H1 (cell line): ENCODE data around the gene KCNJ5. TPM values are rescaled to one million over a fixed set of nuclear protein-coding genes. Genes with fewer than 3 reads are reported as not detected.
A peak's percentile ranks its signal among the peaks of the same experiment; 100 is the strongest.

Experiments used
- CTCF ChIA-PET: fragments of 300-600 bp; sonication (Branson Sonifier 250); formaldehyde crosslinking; loops from one replicate; lab custom pipeline; 2021; ENCODE audit not compliant: partially characterized antibody; lab: Charles Lee
- POLR2A ChIA-PET: fragments of 300-600 bp; sonication (Branson Sonifier 250); formaldehyde crosslinking; loops from one replicate; lab custom pipeline; 2021; ENCODE audit warnings: inconsistent platforms; ENCODE audit not compliant: partially characterized antibody; lab: Charles Lee
- DNase-seq, 2 experiments: peaks; one replicate each; pipeline versions ENCODE4 v3.0.0 to v3.0.0-alpha.2; 2010 to 2022; ENCODE audit warnings: low spot score in 2 of 2, low read depth in 1 of 2, mixed read lengths in 1 of 2
- FAIRE-seq: peaks from 2 replicates; lab custom pipeline; 2011; peaks lifted over from hg19 to GRCh38; lab: Jason Lieb, UNC
- H2AFZ ChIP-seq: 2 replicates; pipeline ENCODE4 v1.8.1; 2012; ENCODE audit warnings: low read length, inconsistent platforms
- H2AK5ac ChIP-seq: 2 replicates; pipeline ENCODE4 v1.6.1; 2013; ENCODE audit warnings: low read depth, low read length
- H2BK120ac ChIP-seq: replicated peaks from 2 replicates; pipeline ENCODE3; 2013; ENCODE audit warnings: low read depth, low read length, inconsistent platforms
- H2BK12ac ChIP-seq: 2 replicates; pipeline ENCODE4 v1.6.1; 2013; ENCODE audit warnings: low read depth, low read length
- H2BK15ac ChIP-seq: 2 replicates; pipeline ENCODE4 v1.6.1; 2013; ENCODE audit warnings: low read length
- H2BK20ac ChIP-seq: 2 replicates; pipeline ENCODE4 v1.6.1; 2013; ENCODE audit warnings: low read length
- H2BK5ac ChIP-seq: 2 replicates; pipeline ENCODE4 v1.6.1; 2013; ENCODE audit warnings: low read depth, low read length
- H3K14ac ChIP-seq: 2 replicates; pipeline ENCODE4 v1.6.1; 2013; ENCODE audit warnings: inconsistent platforms; ENCODE audit not compliant: insufficient read length
- H3K18ac ChIP-seq: 2 replicates; pipeline ENCODE4 v1.6.1; 2013; ENCODE audit warnings: low read length; ENCODE audit errors: extremely low read depth
- H3K23ac ChIP-seq: 2 replicates; pipeline ENCODE4 v1.6.1; 2013; ENCODE audit warnings: inconsistent platforms; ENCODE audit not compliant: insufficient read length
- H3K23me2 ChIP-seq: 2 replicates; pipeline ENCODE4 v1.6.1; 2013; ENCODE audit warnings: low read depth, low read length
- H3K27ac ChIP-seq: 2 replicates; pipeline ENCODE4 v1.6.1; 2011; ENCODE audit warnings: low read depth, low read length, inconsistent platforms
- H3K27me3 ChIP-seq, 4 experiments: replicated peaks in 1 of 4; 1 replicate in 1 of 4; 2 replicates in 3 of 4; pipeline versions ENCODE4 v1.6.1 to v1.8.1; 2011 to 2013; ENCODE audit warnings: low read length in 3 of 4, mild to moderate bottlenecking in 3 of 4, inconsistent platforms in 2 of 4, mixed read lengths in 2 of 4, moderate library complexity in 1 of 4; ENCODE audit not compliant: control insufficient read depth in 3 of 4, insufficient read depth in 3 of 4; ENCODE audit errors: extremely low read depth in 1 of 4
- H3K36me3 ChIP-seq, 4 experiments: 2 replicates each; pipeline versions ENCODE4 v1.6.1 to v1.8.1; 2011 to 2013; ENCODE audit warnings: mild to moderate bottlenecking in 4 of 4, low read length in 3 of 4, moderate library complexity in 2 of 4, control low read depth in 1 of 4, inconsistent platforms in 1 of 4; ENCODE audit not compliant: insufficient read depth in 4 of 4, control insufficient read depth in 2 of 4
- H3K4ac ChIP-seq: replicated peaks from 2 replicates; pipeline ENCODE3; 2013; ENCODE audit warnings: low read length, low read depth, mixed read lengths, inconsistent platforms; ENCODE audit not compliant: insufficient read length
- H3K4me1 ChIP-seq, 4 experiments: replicated peaks in 1 of 4; 1 replicate in 1 of 4; 2 replicates in 3 of 4; pipeline versions ENCODE4 v1.6.1 to v1.8.1; 2011 to 2013; ENCODE audit warnings: low read length in 3 of 4, inconsistent platforms in 2 of 4, mixed read lengths in 1 of 4; ENCODE audit not compliant: insufficient read depth in 4 of 4, control insufficient read depth in 3 of 4
- H3K4me2 ChIP-seq, 2 experiments: 2 replicates each; pipeline versions ENCODE4 v1.6.1 to v1.8.1; 2011 to 2013; ENCODE audit warnings: low read depth in 2 of 2, low read length in 2 of 2, control low read depth in 1 of 2, inconsistent platforms in 1 of 2, mild to moderate bottlenecking in 1 of 2; ENCODE audit not compliant: insufficient read depth in 1 of 2
- H3K4me3 ChIP-seq, 4 experiments: fragments of 200-600, 300-600 bp in 1 of 4; sonication (generic), shearing (Covaris generic), sonication (Bioruptor Twin) in 1 of 4; 2 replicates each; pipeline versions ENCODE4 v1.5.1 to v1.8.1; 2011 to 2016; ENCODE audit warnings: low read length in 4 of 4, low read depth in 3 of 4, control low read depth in 2 of 4, inconsistent platforms in 2 of 4, mild to moderate bottlenecking in 2 of 4, mixed read lengths in 1 of 4, moderate library complexity in 1 of 4; ENCODE audit not compliant: insufficient read depth in 2 of 4; ENCODE audit errors: extremely low read depth in 1 of 4
- H3K56ac ChIP-seq: replicated peaks from 2 replicates; pipeline ENCODE3; 2013; ENCODE audit warnings: low read depth, mild to moderate bottlenecking, mixed read lengths, low read length, inconsistent platforms; ENCODE audit not compliant: insufficient read length
- H3K79me1 ChIP-seq: 2 replicates; pipeline ENCODE4 v1.6.1; 2013; ENCODE audit warnings: low read depth, low read length, control low read depth
- H3K79me2 ChIP-seq, 2 experiments: 2 replicates each; pipeline versions ENCODE4 v1.6.1 to v1.8.1; 2012 to 2013; ENCODE audit warnings: low read length in 2 of 2, mild to moderate bottlenecking in 2 of 2, inconsistent platforms in 1 of 2; ENCODE audit not compliant: insufficient read depth in 2 of 2, control insufficient read depth in 1 of 2
- H3K9ac ChIP-seq, 4 experiments: replicated peaks in 1 of 4; 1 replicate in 1 of 4; 2 replicates in 3 of 4; pipeline versions ENCODE4 v1.6.1 to v1.8.1; 2011 to 2013; ENCODE audit warnings: low read depth in 3 of 4, low read length in 3 of 4, control low read depth in 2 of 4, mild to moderate bottlenecking in 2 of 4, moderate library complexity in 2 of 4, inconsistent platforms in 1 of 4; ENCODE audit errors: extremely low read depth in 1 of 4
- H3K9me3 ChIP-seq, 2 experiments: 2 replicates each; pipeline versions ENCODE4 v1.6.1 to v1.8.1; 2012 to 2013; ENCODE audit warnings: mild to moderate bottlenecking in 2 of 2, moderate library complexity in 2 of 2, control low read depth in 1 of 2, inconsistent platforms in 1 of 2, low read depth in 1 of 2, low read length in 1 of 2, mixed read lengths in 1 of 2; ENCODE audit not compliant: insufficient read depth in 2 of 2
- H4K20me1 ChIP-seq, 2 experiments: replicated peaks in 1 of 2; 2 replicates each; pipeline versions ENCODE3 to v1.8.1; 2011 to 2013; ENCODE audit warnings: inconsistent platforms in 2 of 2, low read length in 2 of 2, mild to moderate bottlenecking in 1 of 2; ENCODE audit not compliant: insufficient read depth in 2 of 2, control insufficient read depth in 1 of 2
- H4K5ac ChIP-seq: 2 replicates; pipeline ENCODE4 v1.6.1; 2013; ENCODE audit warnings: low read length, low read depth, mixed read lengths, inconsistent platforms; ENCODE audit not compliant: insufficient read length
- H4K8ac ChIP-seq: 2 replicates; pipeline ENCODE4 v1.8.0; 2013; ENCODE audit warnings: mild to moderate bottlenecking, moderate library complexity, low read length, inconsistent platforms; ENCODE audit not compliant: insufficient read depth; ENCODE audit errors: extremely low read depth
- H4K91ac ChIP-seq: replicated peaks from 2 replicates; pipeline ENCODE3; 2013; ENCODE audit warnings: low read length, mixed read lengths, inconsistent platforms; ENCODE audit not compliant: insufficient read length
- BACH1 ChIP-seq: IDR thresholded peaks from 2 replicates; pipeline ENCODE4 v1.6.1; 2012; ENCODE audit warnings: low read length, improper control_type of control experiment
- CBX8 ChIP-seq: fragments of 300-800, 300-1000 bp; sonication (generic); IDR thresholded peaks from 2 replicates; pipeline ENCODE4 v1.7.1; 2016; ENCODE audit warnings: low read depth, low read length, borderline replicate concordance
- GABPA ChIP-seq: IDR thresholded peaks from 2 replicates; pipeline ENCODE4 v1.6.1; 2011; ENCODE audit warnings: mild to moderate bottlenecking, low read length, moderate library complexity, borderline replicate concordance; ENCODE audit not compliant: insufficient read depth
- KDM1A ChIP-seq: fragments of 200-600, 300-600 bp; sonication (generic); IDR thresholded peaks from 2 replicates; pipeline ENCODE4 v1.7.1; 2016; ENCODE audit warnings: mild to moderate bottlenecking, low read length, borderline replicate concordance
- POLR2AphosphoS5 ChIP-seq: IDR thresholded peaks from 2 replicates; pipeline ENCODE4 v1.6.1; 2011; ENCODE audit warnings: low read depth, low read length
- SIX5 ChIP-seq: IDR thresholded peaks from 2 replicates; pipeline ENCODE4 v1.6.1; 2011; ENCODE audit warnings: mild to moderate bottlenecking, low read depth, low read length
- TBP ChIP-seq: IDR thresholded peaks from 2 replicates; pipeline ENCODE4 v1.6.1; 2011; ENCODE audit warnings: low read depth, low read length, improper control_type of control experiment
- TCF12 ChIP-seq: IDR thresholded peaks from 2 replicates; pipeline ENCODE4 v1.6.1; 2011; ENCODE audit warnings: low read depth, mild to moderate bottlenecking, low read length
- ZNF274 ChIP-seq: IDR thresholded peaks from 2 replicates; pipeline ENCODE4 v1.7.0; 2012; ENCODE audit warnings: low read length, borderline replicate concordance; ENCODE audit errors: extremely low read depth
- WGBS, 2 experiments: shearing (Covaris generic) in 1 of 2; methylation state at CpG; one replicate each; pipeline versions ENCODE4 v1.1.6 to v1.1.7; 2013 to 2015; ENCODE audit warnings: low lambda C conversion rate in 2 of 2, mixed read lengths in 2 of 2, inconsistent platforms in 1 of 2, low coverage in 1 of 2, missing lambda C conversion rate in 1 of 2; ENCODE audit not compliant: insufficient replicate concordance in 2 of 2, insufficient coverage in 1 of 2, insufficient read length in 1 of 2; ENCODE audit errors: extremely low coverage in 1 of 2, missing lambda C conversion rate in 1 of 2; 5-methylcytosine and 5-hydroxymethylcytosine counted together
- polyA plus RNA-seq, 7 experiments: library from polyadenylated mRNA; depleted of rRNA in 3 of 7; stranded (reverse) in 5 of 7; unstranded in 2 of 7; fragments of >200 nt in 5 of 7; fragments of 200-250 nt in 2 of 7; gene quantifications; 1 replicate in 5 of 7; 2 replicates in 1 of 7; 4 replicates in 1 of 7; pipeline versions ENCODE4 v1.2.1 to v1.2.3, GENCODE V29; 2011 to 2013; ENCODE audit warnings: missing spikeins in 2 of 7, mixed read lengths in 2 of 7
- total RNA-seq: library from RNA; stranded (reverse); fragmentation: NEBNext Ultra II Directional; extraction: Animal tissue kit (Norgen Biotek cat#: 25700); gene quantifications from 2 replicates; pipeline ENCODE4 v1.2.1, GENCODE V29; 2021
- TF ChIP-seq, protein P1 (sequence below): IDR thresholded peaks from 2 replicates; pipeline ENCODE4 v1.6.1; 2011; ENCODE audit warnings: low read length, improper control_type of control experiment
- TF ChIP-seq, protein P2 (sequence below): IDR thresholded peaks from 2 replicates; pipeline ENCODE4 v1.6.1; 2012; ENCODE audit warnings: low read length, inconsistent platforms

KCNJ5 gene
- total and polyA plus RNA-seq, 2 of the 8 experiments (the other 6 are each of a cell fraction or from before 2014, with no cell fraction given) = 0.05 TPM; not detected in 1

DNA sequence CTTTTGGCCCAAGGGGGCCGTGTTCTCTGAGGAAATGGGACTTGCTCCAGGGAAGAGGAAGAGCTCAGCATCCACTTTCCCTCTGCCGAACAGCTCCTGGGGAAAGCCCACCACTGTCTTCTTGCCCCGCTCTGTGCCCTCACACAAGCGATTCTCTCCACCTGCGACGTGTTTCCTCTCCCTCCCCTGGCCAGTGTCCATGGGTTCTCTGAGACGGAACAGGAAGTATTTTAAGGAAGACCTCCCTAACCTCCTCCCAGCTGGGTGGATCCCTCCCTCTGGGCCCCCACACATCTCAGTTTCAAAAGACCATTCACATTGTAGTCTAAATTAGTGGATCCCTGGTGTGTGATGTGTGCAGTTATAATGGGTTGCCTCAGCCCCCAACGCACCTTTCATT is 50.0 kb downstream of the KCNJ5 start:
- Histone ChIP-seq H3K9me3 (no peaks in the 10 kb centered on the region), H2BK12ac (0 out of 2 replicates have a peak overlapping the region, but pooled peaks have one; percentile 17), H3K79me2 (no peaks in the 10 kb centered on the region), H3K27ac (no peak overlapping the region), H3K23me2 (no peaks in the 10 kb centered on the region), H2BK5ac (no peak overlapping the region), H2BK15ac (no peak overlapping the region), H2BK120ac (no peak overlapping the region), H3K4me3 (no peak overlapping the region), H3K14ac (no peak overlapping the region), H3K79me1 (no peaks in the 10 kb centered on the region), H3K18ac (no peak overlapping the region), H4K5ac (no peak overlapping the region), H3K4me2 (no peak overlapping the region), H3K36me3 (no peaks in the 10 kb centered on the region), H2AFZ (no peak overlapping the region), H3K56ac (no peak overlapping the region), H3K27me3 (peaks cover 0 to 6% (median 0%) of the 10 kb centered on the region in 4 experiments; a peak in 3 of 7 replicates), H3K4ac (no peak overlapping the region), H3K4me1 (peaks cover 0 to 12% (median 9%) of the 10 kb centered on the region in 4 experiments; a peak in 6 of 7 replicates), H2BK20ac (no peak overlapping the region), H2AK5ac (no peak overlapping the region), H4K8ac (no peak overlapping the region), H3K9ac (no peak overlapping the region), H3K23ac (no peak overlapping the region), H4K20me1 (no peaks in the 10 kb centered on the region), H4K91ac (no peak overlapping the region)
- CTCF ChIA-PET = interaction anchor here (0.8 to 14.7 kb wide), 7 partner anchors 11 to 404 kb away, joined by 3 to 243 read pairs (median 5); partner anchors contain the start of gene KCNJ5
- no peak for FAIRE-seq
- TF ChIP-seq SIX5 = no peak
- no peak for TF ChIP-seq POLR2AphosphoS5
- TF ChIP-seq ZNF274 = no peak
- no peak for TF ChIP-seq CBX8
- TF ChIP-seq, protein P1, sequence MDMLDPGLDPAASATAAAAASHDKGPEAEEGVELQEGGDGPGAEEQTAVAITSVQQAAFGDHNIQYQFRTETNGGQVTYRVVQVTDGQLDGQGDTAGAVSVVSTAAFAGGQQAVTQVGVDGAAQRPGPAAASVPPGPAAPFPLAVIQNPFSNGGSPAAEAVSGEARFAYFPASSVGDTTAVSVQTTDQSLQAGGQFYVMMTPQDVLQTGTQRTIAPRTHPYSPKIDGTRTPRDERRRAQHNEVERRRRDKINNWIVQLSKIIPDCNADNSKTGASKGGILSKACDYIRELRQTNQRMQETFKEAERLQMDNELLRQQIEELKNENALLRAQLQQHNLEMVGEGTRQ = no peak
- TF ChIP-seq TCF12 = no peak
- TF ChIP-seq KDM1A = no peak
- no peak for TF ChIP-seq BACH1
- TF ChIP-seq, protein P2, sequence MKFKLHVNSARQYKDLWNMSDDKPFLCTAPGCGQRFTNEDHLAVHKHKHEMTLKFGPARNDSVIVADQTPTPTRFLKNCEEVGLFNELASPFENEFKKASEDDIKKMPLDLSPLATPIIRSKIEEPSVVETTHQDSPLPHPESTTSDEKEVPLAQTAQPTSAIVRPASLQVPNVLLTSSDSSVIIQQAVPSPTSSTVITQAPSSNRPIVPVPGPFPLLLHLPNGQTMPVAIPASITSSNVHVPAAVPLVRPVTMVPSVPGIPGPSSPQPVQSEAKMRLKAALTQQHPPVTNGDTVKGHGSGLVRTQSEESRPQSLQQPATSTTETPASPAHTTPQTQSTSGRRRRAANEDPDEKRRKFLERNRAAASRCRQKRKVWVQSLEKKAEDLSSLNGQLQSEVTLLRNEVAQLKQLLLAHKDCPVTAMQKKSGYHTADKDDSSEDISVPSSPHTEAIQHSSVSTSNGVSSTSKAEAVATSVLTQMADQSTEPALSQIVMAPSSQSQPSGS = no peak
- no peak for TF ChIP-seq GABPA
- TF ChIP-seq TBP = no peak
- DNase-seq = no peak
- 80% methylated on average over 8 of the region's 8 CpGs; no CpG with 5 or more reads in 1 of the 2 experiments for WGBS, 2 experiments
- POLR2A ChIA-PET = no interaction called here
